GM21447 (cell line): ENCODE measurements around the gene TEX36.
"Not testable (repeated sequence)": the region's sequence is repeated elsewhere in the genome, so short reads cannot be mapped to it uniquely, and the experiment has no call there.

Experiments used
- ATAC-seq: cut with Tn5 transposase; IDR thresholded peaks from one replicate; pipeline ENCODE4 v1.9.1; 2021; ENCODE audit not compliant: unreplicated experiment

Gene TEX36

DNA sequence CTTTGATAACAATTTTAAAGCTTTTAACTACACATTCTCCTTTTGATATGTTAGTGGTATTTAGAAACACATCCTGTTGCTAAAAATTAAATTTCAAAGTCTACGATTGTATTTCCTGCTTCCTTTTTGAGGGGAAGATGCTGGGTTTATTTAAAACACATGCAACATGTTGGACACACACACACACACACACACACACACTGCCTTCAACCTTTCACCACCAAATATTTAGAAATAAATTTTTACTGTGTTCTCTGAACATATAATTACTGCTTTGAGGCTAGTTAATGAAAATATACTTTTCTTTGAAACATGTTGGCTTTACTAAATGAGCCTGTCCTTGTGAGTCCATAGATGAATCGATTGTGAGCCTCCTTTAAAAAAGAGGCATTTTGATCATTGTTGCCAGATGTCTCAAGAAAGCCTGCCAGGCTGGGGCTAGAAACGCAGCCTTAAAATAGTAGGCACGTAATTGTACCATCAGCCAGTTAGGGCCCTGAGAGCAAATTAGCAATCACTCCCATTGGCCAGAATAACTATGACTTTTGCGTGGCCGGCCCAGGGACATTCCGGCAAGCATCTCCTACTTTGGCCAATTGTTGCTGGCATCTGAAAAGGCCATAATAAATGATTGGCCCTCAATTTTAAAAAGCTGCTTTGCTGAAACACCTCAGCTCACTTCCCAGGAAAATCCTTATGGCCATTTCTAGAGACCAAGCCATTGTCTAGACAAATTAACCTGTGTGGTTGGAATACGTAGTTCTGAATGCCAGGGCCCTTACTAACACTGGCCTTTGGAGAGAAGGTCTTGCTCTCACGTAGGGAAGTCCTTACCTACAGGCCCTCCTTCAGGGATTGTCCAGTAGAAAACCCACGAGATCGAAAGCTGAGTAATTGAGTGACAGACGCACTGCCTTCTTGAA, 9.9 kb upstream of the TEX36 start:
- no peak for ATAC-seq

DNA sequence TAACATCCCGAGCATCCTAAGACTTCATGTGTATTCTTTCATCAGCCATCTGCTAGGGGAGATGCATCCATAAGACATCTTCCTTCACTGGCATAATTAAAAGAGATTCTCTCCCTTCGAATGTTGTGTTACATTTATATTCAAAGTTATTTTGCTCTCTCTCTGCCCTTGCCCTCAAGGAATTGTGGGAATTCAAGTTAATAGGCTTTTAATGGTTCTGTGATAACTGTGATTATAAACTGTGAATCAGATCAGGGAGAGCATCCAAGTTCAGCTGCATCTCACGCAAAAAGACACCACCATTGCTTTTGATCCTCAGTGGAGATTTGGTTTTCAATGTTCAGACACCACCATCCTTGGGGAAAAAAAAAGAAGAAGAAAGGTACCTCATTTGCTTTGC, 9.2 kb upstream of the TEX36 start:
- ATAC-seq = no peak

GRCh38 chr10:125691160-125691981, 8.4 kb upstream of the TEX36 start:
- ATAC-seq = no peak

- no peak for ATAC-seq
These were observed 7.1 kb upstream of the TEX36 start for GRCh38 chr10:125689955-125690569.

GRCh38 chr10:125687507-125688185, 4.7 kb upstream of the TEX36 start:
- ATAC-seq = no peak

DNA sequence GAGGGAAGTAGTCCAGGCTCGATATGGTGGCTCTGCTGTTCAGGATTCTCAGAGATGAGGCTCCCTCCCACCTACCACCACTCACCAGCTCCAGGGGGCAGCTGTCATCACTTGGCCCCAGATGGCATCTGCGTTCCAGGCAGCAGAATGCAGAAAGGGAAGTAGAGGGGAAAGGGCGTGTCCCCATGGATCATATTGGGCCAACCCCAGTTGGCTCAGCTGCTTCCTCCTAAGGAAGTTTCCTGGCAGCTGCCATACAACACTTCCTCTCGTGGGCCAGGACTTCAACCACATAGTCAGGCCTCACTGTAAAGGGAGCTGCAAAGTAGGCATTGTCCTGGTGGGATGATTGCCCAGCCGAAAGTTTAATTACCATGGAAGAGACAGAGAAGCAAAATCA, 1.6 kb upstream of the TEX36 start:
- ATAC-seq = no peak

DNA sequence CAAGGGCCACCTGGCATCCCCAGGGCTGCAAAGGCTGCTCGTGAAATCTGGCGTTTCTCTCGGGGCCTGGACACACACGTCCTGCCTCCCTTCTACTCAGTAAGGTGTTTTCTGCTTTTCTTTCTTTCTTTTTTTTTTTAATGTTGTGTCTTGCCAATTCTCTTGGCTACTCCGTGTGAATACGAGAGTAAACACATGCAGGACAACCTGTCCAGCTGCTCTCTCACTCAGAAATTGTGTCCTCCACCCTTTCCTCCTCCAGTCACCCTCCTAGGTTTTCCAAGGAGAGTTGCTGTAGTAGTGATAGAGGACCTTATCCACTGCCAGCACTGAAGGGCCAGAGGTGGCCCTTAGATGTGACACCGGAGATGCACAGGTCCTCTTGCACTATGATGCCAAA, 858 bp upstream of the TEX36 start:
- no peak for ATAC-seq

DNA sequence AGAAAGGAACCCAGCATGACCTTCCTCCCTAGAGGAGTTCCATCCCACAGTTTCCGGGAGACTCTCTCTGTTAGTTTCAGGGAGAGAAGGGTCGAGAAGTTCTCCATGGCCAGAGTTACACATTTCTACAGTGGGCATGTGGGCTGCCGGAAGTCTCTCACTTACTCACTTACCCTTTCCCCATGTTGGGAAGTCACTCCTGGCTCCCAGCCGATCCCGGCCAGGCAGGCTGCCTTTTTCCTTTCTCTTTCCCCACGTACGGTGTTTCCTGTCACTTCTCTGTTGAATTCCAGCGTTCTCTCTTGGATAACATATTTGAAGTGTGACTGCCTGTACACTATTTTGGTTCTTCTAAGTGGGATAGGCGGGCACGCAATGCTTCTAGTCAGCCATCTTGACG, 3.5 kb downstream of the TEX36 start:
- no peak for ATAC-seq

DNA sequence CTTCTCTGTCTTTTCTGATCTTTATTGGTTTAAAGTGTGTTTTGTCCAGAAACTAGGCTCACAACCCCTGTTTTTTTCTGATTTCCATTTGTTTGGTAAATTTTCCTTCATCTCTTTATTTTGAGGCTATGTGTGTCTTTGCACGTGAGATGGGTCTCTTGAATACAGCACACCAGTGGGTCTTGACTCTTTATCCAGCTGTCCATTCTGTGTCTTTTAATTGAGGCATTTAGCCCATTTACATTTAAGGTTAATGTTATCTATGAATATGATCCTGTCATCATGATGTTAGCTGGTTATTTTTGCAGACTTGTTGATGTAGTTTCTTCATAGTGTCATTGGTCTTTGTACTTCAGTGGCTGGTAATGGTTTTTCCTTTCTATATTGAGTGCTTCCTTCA, 10.1 kb downstream of the TEX36 start:
- no peak for ATAC-seq

DNA sequence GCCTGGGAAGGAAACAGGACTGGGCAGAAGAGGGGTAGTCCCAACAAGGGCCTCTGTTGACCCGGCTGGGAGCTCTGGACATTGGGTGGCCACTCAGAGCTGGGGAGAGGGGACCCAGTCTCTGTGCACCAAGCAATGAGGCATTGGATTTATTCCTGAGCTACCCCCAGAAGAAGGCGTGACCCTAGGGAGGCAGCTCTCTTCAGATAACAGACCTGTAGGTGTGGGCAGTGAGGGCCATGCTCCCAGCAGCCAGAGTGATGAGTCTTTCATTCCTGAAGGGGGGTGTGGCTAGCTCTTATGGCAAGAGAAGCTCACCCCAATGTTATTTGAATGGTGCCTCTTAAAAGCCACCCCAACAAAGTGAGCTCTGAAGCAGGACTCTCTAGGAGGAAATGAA, 20.4 kb downstream of the TEX36 start:
- no peak for ATAC-seq

GRCh38 chr10:125661941-125662515, 20.9 kb downstream of the TEX36 start:
- ATAC-seq = no peak

- ATAC-seq = no peak
These were observed 21.5 kb downstream of the TEX36 start for GRCh38 chr10:125661431-125661940.

DNA sequence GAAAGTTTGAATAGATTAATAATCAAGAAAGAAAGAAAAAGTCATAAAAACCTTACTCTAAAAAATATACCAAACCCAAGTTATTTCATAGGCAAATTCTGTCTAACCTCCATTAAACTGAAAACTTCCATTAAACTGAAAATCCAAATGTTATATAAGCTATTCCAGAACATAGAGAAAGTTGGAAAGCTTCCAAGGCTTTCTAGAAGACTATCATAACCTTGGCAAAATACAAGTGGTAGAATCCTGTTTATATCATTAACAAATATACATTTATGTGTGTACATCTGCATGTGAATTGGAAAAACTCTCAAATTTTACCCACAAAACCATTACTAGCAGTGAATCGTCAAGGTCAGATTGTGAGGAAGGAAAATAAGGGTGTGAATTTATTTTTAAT, 23.9 kb downstream of the TEX36 start:
- no peak for ATAC-seq

GRCh38 chr10:125656523-125656922, 26.4 kb downstream of the TEX36 start:
- no peak for ATAC-seq

GRCh38 chr10:125653113-125653512, 29.9 kb downstream of the TEX36 start:
- not testable (repeated sequence) for ATAC-seq

DNA sequence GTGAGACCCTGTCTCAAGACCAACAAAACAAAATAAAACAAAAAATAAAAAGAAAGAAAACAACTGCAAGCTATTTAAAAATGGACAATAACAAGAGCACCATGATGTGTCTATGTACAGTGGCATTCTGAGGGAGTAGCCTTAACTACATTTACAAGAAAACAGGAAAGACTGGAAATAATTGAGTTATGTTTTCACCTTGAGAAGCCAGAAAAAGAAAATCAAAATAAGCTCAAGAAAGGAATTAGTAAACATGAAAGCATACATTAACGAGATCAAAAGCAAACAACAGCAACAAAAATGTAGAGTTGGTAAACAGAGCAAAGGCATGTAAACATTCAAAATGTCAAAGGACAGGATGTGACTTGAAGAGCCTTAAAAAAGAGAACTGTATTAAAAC, 36.7 kb downstream of the TEX36 start:
- no peak for ATAC-seq

DNA sequence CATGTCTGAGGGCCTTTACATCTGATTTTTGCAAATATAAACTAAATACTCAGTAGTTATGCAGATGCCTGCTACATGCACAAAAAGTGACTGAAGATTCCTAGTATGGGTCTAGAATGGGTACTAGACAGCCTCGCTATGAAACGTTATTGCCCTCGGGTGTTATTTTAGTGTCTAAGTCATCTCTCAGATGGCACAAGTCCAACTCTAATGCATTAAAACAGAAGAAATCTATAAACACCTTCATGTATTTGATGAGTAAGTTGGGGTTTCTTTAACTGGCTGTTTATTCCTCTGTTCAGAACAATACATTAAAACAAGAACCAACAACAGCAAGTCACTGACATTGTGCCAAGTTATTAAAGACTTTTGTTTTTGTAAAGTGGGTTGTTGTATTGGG, 41.6 kb downstream of the TEX36 start:
- no peak for ATAC-seq

- no peak for ATAC-seq
These were observed 42.3 kb downstream of the TEX36 start for GRCh38 chr10:125640653-125641052.

- ATAC-seq = no peak
These were observed 43.1 kb downstream of the TEX36 start for GRCh38 chr10:125639846-125640245.

DNA sequence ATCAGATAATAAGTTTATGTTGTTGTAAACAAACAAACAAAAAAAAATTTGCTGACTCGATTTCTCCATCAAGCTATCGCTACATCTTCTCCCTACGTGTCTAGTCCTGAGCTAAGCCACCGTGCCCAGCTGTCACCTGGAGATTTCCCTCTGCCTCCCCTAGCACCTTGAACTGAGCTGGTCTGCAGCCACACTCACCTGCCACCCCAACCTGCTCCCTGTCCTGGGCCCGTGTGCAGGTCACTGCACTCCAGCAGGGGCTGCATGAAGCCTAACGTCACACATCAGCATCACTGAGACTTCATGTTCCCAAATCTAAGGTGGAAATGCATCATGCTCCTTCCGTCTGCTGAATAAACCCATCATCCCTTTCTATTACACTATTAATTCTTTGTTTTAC, 44.4 kb downstream of the TEX36 start:
- no peak for ATAC-seq

- no peak for ATAC-seq
These were observed 45.5 kb downstream of the TEX36 start for GRCh38 chr10:125637496-125637895.
